Esophagus muscularis mucosa (tissue), 3 donors: ENCODE results near the gene KCNJ10.

ENCODE experiments used
- CTCF ChIP-seq, 3 experiments: fragments of 200-600 bp in 2 of 3; fragments of 450-650 bp in 1 of 3; sonication (generic) in 2 of 3; IDR thresholded peaks; one replicate each; pipeline ENCODE4 v1.5.1; 2017 to 2019; ENCODE audit warnings: antibody characterized with exemption in 3 of 3, mild to moderate bottlenecking in 2 of 3, moderate library complexity in 1 of 3
- POLR2A ChIP-seq: fragments of 450-650 bp; IDR thresholded peaks from one replicate; pipeline ENCODE4 v1.6.1; 2017; ENCODE audit warnings: antibody characterized with exemption, moderate library complexity, mild to moderate bottlenecking, low read depth
- POLR2AphosphoS5 ChIP-seq, 2 donors: sonication (generic); formaldehyde crosslinking; IDR thresholded peaks; one replicate each; pipeline ENCODE4 v1.6.1; 2017; ENCODE audit warnings: antibody characterized with exemption in 2 of 2

- TF ChIP-seq CTCF (IDR thresholded peaks at IDR 0.05) (no peak), POLR2A (no peak), POLR2AphosphoS5 (IDR thresholded peaks at IDR 0.05) (peak; percentile 66 to 80)
These were observed 47.8 kb upstream of the KCNJ10 start for GRCh38 chr1:160117709-160118183.
